H1 (cell line): ENCODE data around the gene BIN2. TPM values are rescaled to one million over a fixed set of nuclear protein-coding genes. Genes with fewer than 3 reads are reported as not detected.

ENCODE experiments used
- ASH2L ChIP-seq: fragments of 200-600, 300-600 bp; sonication (generic); IDR thresholded peaks from one replicate; pipeline ENCODE4 v1.7.1; 2017; ENCODE audit warnings: low read length
- BACH1 ChIP-seq: IDR thresholded peaks from 2 replicates; pipeline ENCODE4 v1.6.1; 2012; ENCODE audit warnings: low read length, improper control_type of control experiment
- CBX8 ChIP-seq: fragments of 300-800, 300-1000 bp; sonication (generic); IDR thresholded peaks from 2 replicates; pipeline ENCODE4 v1.7.1; 2016; ENCODE audit warnings: low read depth, low read length, borderline replicate concordance
- CHD2 ChIP-seq: IDR thresholded peaks from 2 replicates; pipeline ENCODE4 v1.6.1; 2012; ENCODE audit warnings: low read length, improper control_type of control experiment
- EGR1 ChIP-seq: IDR thresholded peaks from 2 replicates; pipeline ENCODE4 v1.6.1; 2011; ENCODE audit warnings: low read depth, low read length, borderline replicate concordance
- EP300 ChIP-seq, 2 experiments: IDR thresholded peaks; 1 replicate in 1 of 2; 2 replicates in 1 of 2; pipeline ENCODE4 v1.6.1; 2011 to 2012; ENCODE audit warnings: low read depth in 2 of 2, low read length in 2 of 2, mild to moderate bottlenecking in 2 of 2, borderline replicate concordance in 1 of 2, inconsistent platforms in 1 of 2, moderate library complexity in 1 of 2
- EZH2 ChIP-seq: fragments of 200-600 bp; sonication (generic); IDR thresholded peaks from 2 replicates; pipeline ENCODE4 v1.7.1; 2012; ENCODE audit warnings: low read depth, mild to moderate bottlenecking, moderate library complexity, low read length, inconsistent platforms; ENCODE audit not compliant: severe bottlenecking
- KDM4A ChIP-seq: IDR thresholded peaks from one replicate; pipeline ENCODE4 v1.7.1; 2012; ENCODE audit warnings: low read depth, mild to moderate bottlenecking, moderate library complexity, low read length, inconsistent platforms; ENCODE audit not compliant: severe bottlenecking
- POLR2AphosphoS5 ChIP-seq: IDR thresholded peaks from 2 replicates; pipeline ENCODE4 v1.6.1; 2011; ENCODE audit warnings: low read depth, low read length
- RAD21 ChIP-seq, 2 experiments: IDR thresholded peaks in 1 of 2; conservative IDR thresholded peaks in 1 of 2; 2 replicates each; pipeline ENCODE4 v1.6.1; 2011; ENCODE audit warnings: low read depth in 2 of 2, low read length in 2 of 2, improper control_type of control experiment in 1 of 2, inconsistent platforms in 1 of 2, mild to moderate bottlenecking in 1 of 2, moderate library complexity in 1 of 2
- RBBP5 ChIP-seq: IDR thresholded peaks from 2 replicates; pipeline ENCODE4 v1.7.1; 2012; ENCODE audit warnings: low read depth, mild to moderate bottlenecking, inconsistent platforms, low read length, moderate library complexity, borderline replicate concordance
- SRF ChIP-seq: IDR thresholded peaks from 2 replicates; pipeline ENCODE4 v1.6.1; 2011; ENCODE audit warnings: mild to moderate bottlenecking, low read depth, low read length, moderate library complexity
- TAF1 ChIP-seq: IDR thresholded peaks from 2 replicates; pipeline ENCODE4 v1.6.1; 2011; ENCODE audit warnings: mild to moderate bottlenecking, low read depth, low read length
- YY1 ChIP-seq: IDR thresholded peaks from 2 replicates; pipeline ENCODE4 v1.6.1; 2011; ENCODE audit warnings: low read depth, mild to moderate bottlenecking, low read length
- ZNF274 ChIP-seq: IDR thresholded peaks from 2 replicates; pipeline ENCODE4 v1.7.0; 2012; ENCODE audit warnings: low read length, borderline replicate concordance; ENCODE audit errors: extremely low read depth
- polyA plus RNA-seq, 7 experiments: library from polyadenylated mRNA; depleted of rRNA in 3 of 7; stranded (reverse) in 5 of 7; unstranded in 2 of 7; fragments of >200 nt in 5 of 7; fragments of 200-250 nt in 2 of 7; gene quantifications; 1 replicate in 5 of 7; 2 replicates in 1 of 7; 4 replicates in 1 of 7; pipeline versions ENCODE4 v1.2.1 to v1.2.3, GENCODE V29; 2011 to 2013; ENCODE audit warnings: missing spikeins in 2 of 7, mixed read lengths in 2 of 7
- total RNA-seq: library from RNA; stranded (reverse); fragmentation: NEBNext Ultra II Directional; extraction: Animal tissue kit (Norgen Biotek cat#: 25700); gene quantifications from 2 replicates; pipeline ENCODE4 v1.2.1, GENCODE V29; 2021
- TF ChIP-seq, protein P1 (sequence below): IDR thresholded peaks from 2 replicates; pipeline ENCODE4 v1.6.1; 2012; ENCODE audit warnings: inconsistent platforms
- TF ChIP-seq, protein P2 (sequence below), 3 experiments: IDR thresholded peaks; 1 replicate in 2 of 3; 2 replicates in 1 of 3; pipeline versions ENCODE4 v1.5.1 to v1.6.1; 2011; ENCODE audit warnings: low read length in 3 of 3, mild to moderate bottlenecking in 3 of 3, inconsistent platforms in 2 of 3, low read depth in 1 of 3, moderate library complexity in 1 of 3; ENCODE audit not compliant: insufficient read depth in 1 of 3; ENCODE audit errors: control extremely low read depth in 1 of 3
- TF ChIP-seq, protein P3 (sequence below): IDR thresholded peaks from 2 replicates; pipeline ENCODE4 v1.6.1; 2012; ENCODE audit warnings: low read length, inconsistent platforms

Gene BIN2
- total and polyA plus RNA-seq, 2 of the 8 experiments (the other 6 are each of a cell fraction or from before 2014, with no cell fraction given): not detected

DNA sequence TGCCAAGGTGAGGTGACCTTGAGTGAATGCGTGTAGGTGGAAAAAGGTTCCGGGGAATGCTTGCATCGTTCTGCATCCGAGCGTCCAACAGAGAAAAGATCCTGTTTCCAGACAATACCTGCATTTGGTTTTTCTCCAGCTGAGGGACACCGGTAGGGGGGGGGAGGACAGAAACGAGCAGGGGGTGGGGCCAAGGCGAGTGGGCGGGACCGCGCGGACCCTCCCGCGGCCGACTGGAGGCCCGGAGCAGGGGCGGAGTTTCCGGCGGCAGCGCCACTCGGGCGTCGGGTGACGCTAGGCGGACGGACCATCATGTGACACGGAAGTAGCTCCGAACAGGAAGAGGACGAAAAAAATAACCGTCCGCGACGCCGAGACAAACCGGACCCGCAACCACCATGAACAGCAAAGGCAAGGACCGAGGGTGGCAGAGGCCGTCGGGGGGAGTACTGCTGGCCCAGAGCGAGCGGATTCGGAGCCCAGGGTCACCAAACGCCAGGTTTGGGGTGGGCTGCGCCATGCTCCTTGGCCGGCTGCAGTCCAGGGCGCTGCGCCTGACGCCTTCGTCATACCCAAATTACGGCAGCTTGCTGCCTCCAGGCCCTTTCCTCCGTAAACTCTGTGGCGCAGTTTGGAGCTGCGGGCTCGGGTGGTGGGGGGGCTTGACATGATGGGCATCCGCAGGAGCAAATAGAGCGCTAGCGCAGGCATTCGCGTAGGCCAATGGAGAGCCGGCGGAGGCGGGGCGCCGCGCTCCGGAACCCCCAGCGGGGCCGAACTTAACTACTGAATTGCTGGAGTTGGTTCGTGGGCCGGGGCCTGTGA, 85.3 kb downstream of the BIN2 start, which contains the start of gene DAZAP2 (continued):
- peak in 1 of 2 experiments; percentile 32; a peak in 1 of 3 replicates for TF ChIP-seq EP300 (IDR thresholded peaks at IDR 0.05; ENCODE audit: borderline replicate concordance in 1 of 2, low read depth in 2 of 2, low read length in 2 of 2)
- TF ChIP-seq, protein P1, sequence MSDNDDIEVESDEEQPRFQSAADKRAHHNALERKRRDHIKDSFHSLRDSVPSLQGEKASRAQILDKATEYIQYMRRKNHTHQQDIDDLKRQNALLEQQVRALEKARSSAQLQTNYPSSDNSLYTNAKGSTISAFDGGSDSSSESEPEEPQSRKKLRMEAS: no peak; the same call in 1 of the 2 replicates
- no peak for TF ChIP-seq KDM4A
- no peak for TF ChIP-seq SRF
- no peak for TF ChIP-seq EGR1
- TF ChIP-seq, protein P2, sequence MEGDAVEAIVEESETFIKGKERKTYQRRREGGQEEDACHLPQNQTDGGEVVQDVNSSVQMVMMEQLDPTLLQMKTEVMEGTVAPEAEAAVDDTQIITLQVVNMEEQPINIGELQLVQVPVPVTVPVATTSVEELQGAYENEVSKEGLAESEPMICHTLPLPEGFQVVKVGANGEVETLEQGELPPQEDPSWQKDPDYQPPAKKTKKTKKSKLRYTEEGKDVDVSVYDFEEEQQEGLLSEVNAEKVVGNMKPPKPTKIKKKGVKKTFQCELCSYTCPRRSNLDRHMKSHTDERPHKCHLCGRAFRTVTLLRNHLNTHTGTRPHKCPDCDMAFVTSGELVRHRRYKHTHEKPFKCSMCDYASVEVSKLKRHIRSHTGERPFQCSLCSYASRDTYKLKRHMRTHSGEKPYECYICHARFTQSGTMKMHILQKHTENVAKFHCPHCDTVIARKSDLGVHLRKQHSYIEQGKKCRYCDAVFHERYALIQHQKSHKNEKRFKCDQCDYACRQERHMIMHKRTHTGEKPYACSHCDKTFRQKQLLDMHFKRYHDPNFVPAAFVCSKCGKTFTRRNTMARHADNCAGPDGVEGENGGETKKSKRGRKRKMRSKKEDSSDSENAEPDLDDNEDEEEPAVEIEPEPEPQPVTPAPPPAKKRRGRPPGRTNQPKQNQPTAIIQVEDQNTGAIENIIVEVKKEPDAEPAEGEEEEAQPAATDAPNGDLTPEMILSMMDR (IDR thresholded peaks at IDR 0.05; ENCODE audit: control extremely low read depth in 1 of 3, insufficient read depth in 1 of 3, low read depth in 1 of 3, low read length in 3 of 3): peak in 1 of 3 experiments; percentile 7; a peak in 1 of 4 replicates
- no peak for TF ChIP-seq BACH1
- TF ChIP-seq RBBP5: peak; percentile 94
- peak; percentile 81 for TF ChIP-seq POLR2AphosphoS5
- no peak for TF ChIP-seq CBX8
- peak; percentile 87 for TF ChIP-seq TAF1
- TF ChIP-seq CHD2: peak; percentile 91
- TF ChIP-seq YY1: no peak
- TF ChIP-seq EZH2: no peak
- TF ChIP-seq ASH2L: peak; percentile 77
- TF ChIP-seq ZNF274: no peak
- TF ChIP-seq, protein P3, sequence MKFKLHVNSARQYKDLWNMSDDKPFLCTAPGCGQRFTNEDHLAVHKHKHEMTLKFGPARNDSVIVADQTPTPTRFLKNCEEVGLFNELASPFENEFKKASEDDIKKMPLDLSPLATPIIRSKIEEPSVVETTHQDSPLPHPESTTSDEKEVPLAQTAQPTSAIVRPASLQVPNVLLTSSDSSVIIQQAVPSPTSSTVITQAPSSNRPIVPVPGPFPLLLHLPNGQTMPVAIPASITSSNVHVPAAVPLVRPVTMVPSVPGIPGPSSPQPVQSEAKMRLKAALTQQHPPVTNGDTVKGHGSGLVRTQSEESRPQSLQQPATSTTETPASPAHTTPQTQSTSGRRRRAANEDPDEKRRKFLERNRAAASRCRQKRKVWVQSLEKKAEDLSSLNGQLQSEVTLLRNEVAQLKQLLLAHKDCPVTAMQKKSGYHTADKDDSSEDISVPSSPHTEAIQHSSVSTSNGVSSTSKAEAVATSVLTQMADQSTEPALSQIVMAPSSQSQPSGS: no peak
- no peak for TF ChIP-seq RAD21 (IDR thresholded peaks at IDR 0.05 in 1 of 2, conservative IDR thresholded peaks at IDR 0.05 in 1 of 2; ENCODE audit: low read depth in 2 of 2, low read length in 2 of 2)
